Keratinocyte (primary cell): ENCODE data around the gene ZNF581. TPM values are rescaled to one million over a fixed set of nuclear protein-coding genes. Genes with fewer than 3 reads are reported as not detected.

Experiments
- DNase-seq: peaks from one replicate; pipeline ENCODE4 v3.0.0-alpha.2; 2011; ENCODE audit warnings: low read depth, missing footprints, low spot score
- FAIRE-seq: peaks from 2 replicates; lab custom pipeline; 2011; peaks lifted over from hg19 to GRCh38; lab: Jason Lieb, UNC
- H2AFZ ChIP-seq: 2 replicates; pipeline ENCODE4 v1.6.0; 2012; ENCODE audit warnings: low read length, control low read depth, inconsistent platforms; ENCODE audit not compliant: control insufficient read depth
- H3K27ac ChIP-seq: 2 replicates; pipeline ENCODE4 v1.5.1; 2011; ENCODE audit warnings: low read length; ENCODE audit not compliant: control insufficient read depth, insufficient read depth
- H3K27me3 ChIP-seq: 3 replicates; pipeline ENCODE4 v1.6.0; 2011; ENCODE audit warnings: low read length; ENCODE audit not compliant: control insufficient read depth, insufficient read depth; ENCODE audit errors: extremely low read depth
- H3K36me3 ChIP-seq, 2 experiments: 2 replicates in 1 of 2; 3 replicates in 1 of 2; pipeline ENCODE4 v1.5.1; 2011; ENCODE audit warnings: low read length in 2 of 2, mild to moderate bottlenecking in 1 of 2; ENCODE audit not compliant: control insufficient read depth in 2 of 2, insufficient read depth in 2 of 2; ENCODE audit errors: extremely low read depth in 1 of 2
- H3K4me1 ChIP-seq: 3 replicates; pipeline ENCODE4 v1.5.1; 2011; ENCODE audit warnings: low read length; ENCODE audit not compliant: control insufficient read depth, insufficient read depth; ENCODE audit errors: extremely low read depth
- H3K4me2 ChIP-seq: 3 replicates; pipeline ENCODE4 v1.6.0; 2011; ENCODE audit warnings: low read depth, low read length; ENCODE audit not compliant: control insufficient read depth, insufficient read depth; ENCODE audit errors: extremely low read depth
- H3K4me3 ChIP-seq, 3 experiments: fragments of 200-600 bp in 1 of 3; sonication (generic) in 1 of 3; 2 replicates in 2 of 3; 3 replicates in 1 of 3; pipeline ENCODE4 v1.5.1; 2011 to 2016; ENCODE audit warnings: low read length in 3 of 3, mild to moderate bottlenecking in 3 of 3, control low read depth in 2 of 3, inconsistent platforms in 1 of 3, low read depth in 1 of 3, mixed read lengths in 1 of 3, mixed run types in 1 of 3, moderate library complexity in 1 of 3; ENCODE audit not compliant: control insufficient read depth in 2 of 3, insufficient read depth in 2 of 3; ENCODE audit errors: extremely low read depth in 1 of 3
- H3K79me2 ChIP-seq: 2 replicates; pipeline ENCODE4 v1.6.0; 2012; ENCODE audit warnings: low read length; ENCODE audit not compliant: control insufficient read depth, insufficient read depth
- H3K9ac ChIP-seq: 3 replicates; pipeline ENCODE4 v1.6.0; 2011; ENCODE audit warnings: low read length; ENCODE audit not compliant: control insufficient read depth, insufficient read depth; ENCODE audit errors: extremely low read depth
- H3K9me1 ChIP-seq: 3 replicates; pipeline ENCODE4 v1.6.0; 2011; ENCODE audit warnings: low read length; ENCODE audit not compliant: control insufficient read depth, insufficient read depth; ENCODE audit errors: extremely low read depth
- H3K9me3 ChIP-seq: 2 replicates; pipeline ENCODE4 v1.5.1; 2012; ENCODE audit warnings: low read depth, low read length; ENCODE audit not compliant: control insufficient read depth
- H4K20me1 ChIP-seq: 3 replicates; pipeline ENCODE4 v1.6.0; 2011; ENCODE audit warnings: low read length; ENCODE audit not compliant: control insufficient read depth, insufficient read depth; ENCODE audit errors: extremely low read depth
- CTCF ChIP-seq, 3 experiments: IDR thresholded peaks in 1 of 3; conservative IDR thresholded peaks in 1 of 3; optimal IDR thresholded peaks in 1 of 3; 2 replicates in 2 of 3; 3 replicates in 1 of 3; pipeline versions ENCODE3 to v1.5.1; 2011; ENCODE audit warnings: low read length in 3 of 3, mild to moderate bottlenecking in 3 of 3, moderate library complexity in 2 of 3, control low read depth in 1 of 3, inconsistent platforms in 1 of 3; ENCODE audit not compliant: insufficient read depth in 2 of 3; ENCODE audit errors: extremely low read depth in 1 of 3
- EZH2 ChIP-seq: IDR thresholded peaks from one replicate; pipeline ENCODE4 v1.6.1; 2012; ENCODE audit warnings: inconsistent platforms, mild to moderate bottlenecking, low read length, moderate library complexity
- dilution Hi-C: fragments of 300-500 bp; cut with MboI; formaldehyde crosslinking; loops from one replicate; pipeline ENCODE4 v1.7.0; 2020; ENCODE audit warnings: low sequenced_read_pairs; ENCODE audit not compliant: extremely low pct_ligation_motif_present
- polyA plus RNA-seq, 5 experiments: library from polyadenylated mRNA; depleted of rRNA in 3 of 5; stranded (reverse) in 3 of 5; stranded (forward) in 1 of 5; unstranded in 1 of 5; fragments of >200 nt; gene quantifications; 1 replicate in 1 of 5; 2 replicates in 3 of 5; 3 replicates in 1 of 5; pipeline versions ENCODE4 v1.2.1 to v1.2.3, GENCODE V29; 2011 to 2012; ENCODE audit warnings: missing spikeins in 2 of 5, low read depth in 1 of 5, low replicate concordance in 1 of 5

Gene ZNF581
- polyA plus RNA-seq, 1 donor (not counting 4 experiments of a cell fraction or from before 2014, with no cell fraction given) = 14.8 TPM

DNA sequence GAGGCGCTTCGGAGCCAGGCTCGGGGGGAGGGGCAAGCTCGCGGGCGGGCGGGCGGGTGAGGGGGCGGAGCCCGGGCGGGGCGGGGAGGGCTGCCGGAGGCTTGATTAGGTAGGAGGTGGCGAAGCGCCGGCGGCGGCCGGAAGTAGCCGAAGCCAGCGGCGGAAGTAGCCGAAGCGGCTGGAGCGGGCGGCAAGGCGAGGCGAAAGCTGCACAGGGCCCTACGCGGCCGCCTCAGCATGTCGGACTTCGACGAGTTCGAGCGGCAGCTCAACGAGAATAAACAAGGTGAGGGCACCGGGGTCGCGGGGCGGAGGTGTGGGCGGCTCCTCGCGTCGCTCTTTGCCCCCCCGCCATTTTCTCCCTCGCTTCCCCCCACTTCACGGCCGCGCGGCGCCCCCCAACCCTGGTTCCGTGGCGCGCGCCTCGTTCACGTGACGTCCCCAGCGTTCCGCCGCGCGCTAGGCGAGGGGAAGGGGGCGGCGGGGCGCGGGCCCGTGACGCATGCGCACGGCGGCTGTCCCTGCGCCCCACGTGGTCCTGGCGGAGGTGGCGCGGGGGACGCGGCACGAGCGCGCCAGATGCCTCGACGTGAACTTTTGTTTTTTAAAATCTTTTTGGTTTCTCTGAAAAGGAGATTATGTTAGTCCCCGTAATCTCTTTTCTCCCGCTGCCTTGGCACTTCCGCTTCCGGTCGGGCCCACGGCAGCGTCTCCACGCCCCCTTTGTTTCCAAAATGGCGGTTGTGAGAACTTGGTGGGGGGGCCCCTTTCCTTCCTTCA, 11.6 kb downstream of the ZNF581 start, which contains the start of gene U2AF2:
U2AF2 (plus strand) TSS at position 168 of the 780 bp plus-strand sequence; CDS start at position 238, 70 bp downstream.
- dilution Hi-C loops = no loop called here
- Histone ChIP-seq H4K20me1 (peaks cover 33% of the 10 kb centered on the region), H3K79me2 (peaks cover 52% of the 10 kb centered on the region), H3K4me3 (peak within 1 kb of the TSS; percentile 87 to 99 (median 99)), H3K9me1 (no peaks in the 10 kb centered on the region), H3K9ac (peak within 1 kb of the TSS; percentile 98), H2AFZ (peak within 1 kb of the TSS; percentile 99), H3K9me3 (no peaks in the 10 kb centered on the region), H3K27me3 (no peaks in the 10 kb centered on the region), H3K4me1 (peaks cover 19% of the 10 kb centered on the region), H3K4me2 (peak within 1 kb of the TSS; percentile 94), H3K36me3 (peaks cover 11 to 22% of the 10 kb centered on the region in 2 experiments), H3K27ac (peak within 1 kb of the TSS; percentile 99)
- DNase-seq (peak; percentile 66), FAIRE-seq (no peak)
- TF ChIP-seq CTCF (optimal IDR thresholded peaks at IDR 0.05 in 1 of 3, IDR thresholded peaks at IDR 0.05 in 1 of 3, conservative IDR thresholded peaks at IDR 0.05 in 1 of 3; ENCODE audit: extremely low read depth in 1 of 3, insufficient read depth in 2 of 3, low read length in 3 of 3) (no peak), EZH2 (no peak)

DNA sequence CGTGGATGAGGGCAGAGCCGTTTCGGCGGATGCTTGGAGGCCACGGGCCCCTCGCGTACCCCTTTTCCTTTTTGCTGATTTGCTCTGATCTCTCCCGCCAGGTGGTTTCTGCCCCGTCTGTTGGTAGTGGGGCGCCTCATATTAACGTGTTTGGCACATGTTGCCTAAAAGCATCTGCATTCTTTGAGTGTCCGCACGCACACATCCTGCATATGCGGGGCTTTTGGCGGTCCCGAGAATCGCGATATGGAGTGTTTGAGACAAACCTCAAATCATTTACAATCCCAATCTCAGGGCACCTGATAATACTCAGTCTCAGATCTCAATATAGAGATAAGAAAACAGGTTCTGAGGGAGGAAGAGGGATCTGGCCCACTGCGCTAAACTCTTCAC, 12.2 kb downstream of the ZNF581 start:
- FAIRE-seq (no peak), DNase-seq (no peak)
- dilution Hi-C loops = no loop called here
- Histone ChIP-seq H3K9ac (peak overlapping the region; percentile 98), H2AFZ (peak overlapping the region; percentile 40), H4K20me1 (peaks cover 34% of the 10 kb centered on the region), H3K79me2 (peaks cover 58% of the 10 kb centered on the region), H3K36me3 (peaks cover 15 to 28% of the 10 kb centered on the region in 2 experiments), H3K27ac (peak overlapping the region; percentile 95), H3K27me3 (no peaks in the 10 kb centered on the region), H3K4me1 (peaks cover 19% of the 10 kb centered on the region), H3K4me3 (peak overlapping the region; percentile 87 to 99 (median 99)), H3K9me1 (no peaks in the 10 kb centered on the region), H3K9me3 (no peaks in the 10 kb centered on the region), H3K4me2 (peak overlapping the region; percentile 94)
- TF ChIP-seq CTCF (optimal IDR thresholded peaks at IDR 0.05 in 1 of 3, IDR thresholded peaks at IDR 0.05 in 1 of 3, conservative IDR thresholded peaks at IDR 0.05 in 1 of 3; ENCODE audit: extremely low read depth in 1 of 3, insufficient read depth in 2 of 3, low read length in 3 of 3) = no peak
- TF ChIP-seq EZH2 = no peak
